ENCODE measurements around the gene ZBED5. TPM values are rescaled to one million over a fixed set of nuclear protein-coding genes. Genes with fewer than 3 reads are reported as not detected.

The ZBED5 gene
- total RNA-seq, 1 donor from 2014 or later = 120 TPM

DNA sequence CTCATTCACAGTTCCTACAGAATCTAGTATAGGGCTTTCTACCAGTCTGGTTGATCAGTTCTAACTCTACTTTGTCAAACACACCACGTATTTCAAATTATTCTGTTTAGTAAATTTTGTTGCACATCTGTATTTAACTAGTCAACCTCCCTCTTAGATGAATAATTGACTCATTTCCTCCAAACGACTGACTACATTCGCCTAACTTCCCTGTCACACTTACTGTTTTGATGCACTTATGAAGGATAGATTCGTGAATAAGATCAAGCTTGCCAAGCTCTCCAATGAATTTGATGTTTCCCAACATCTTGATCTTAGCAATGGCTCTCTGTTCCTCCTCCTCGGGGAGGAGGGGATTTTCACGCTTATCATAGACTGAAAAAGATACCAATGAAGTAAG, 54.2 kb downstream of the ZBED5 start:
- Mint-ChIP-seq H3K27me3 (ENCODE audit: low read depth) (no peaks in the 10 kb centered on the region), H3K4me1 (peaks cover 66% of the 10 kb centered on the region), H3K9me3 (no peaks in the 10 kb centered on the region), H3K36me3 (peaks cover 71% of the 10 kb centered on the region), H3K27ac (peak overlapping the region; percentile 37), H3K4me3 (no peak overlapping the region)
- TF ChIP-seq CTCF (IDR thresholded peaks at IDR 0.05; ENCODE audit: unreplicated experiment) = no peak
- DNase-seq (ENCODE audit: low spot score in 2 of 2, unreplicated experiment in 2 of 2) = no peak

Other genes with a start within 250 kb of the ZBED5 start
- gene IRAG1, start 164.3 kb downstream of the ZBED5 start, total RNA-seq = 13.1 to 13.8 TPM (median 13.6 TPM) in 3 replicates
- 33.2 to 38.3 TPM (median 34.5 TPM) in 3 replicates for gene CTR9, start 106.8 kb downstream of the ZBED5 start, total RNA-seq
- gene EIF4G2, start 49.1 kb downstream of the ZBED5 start, total RNA-seq = 1,220 to 1,246 TPM (median 1,239 TPM) in 3 replicates